ENCODE results near the gene GNG13. TPM values are rescaled to one million over a fixed set of nuclear protein-coding genes. Genes with fewer than 3 reads are reported as not detected.

Gene GNG13
- total and polyA plus RNA-seq, 2 experiments from 2014 or later: 0.29 TPM; not detected in 1

DNA sequence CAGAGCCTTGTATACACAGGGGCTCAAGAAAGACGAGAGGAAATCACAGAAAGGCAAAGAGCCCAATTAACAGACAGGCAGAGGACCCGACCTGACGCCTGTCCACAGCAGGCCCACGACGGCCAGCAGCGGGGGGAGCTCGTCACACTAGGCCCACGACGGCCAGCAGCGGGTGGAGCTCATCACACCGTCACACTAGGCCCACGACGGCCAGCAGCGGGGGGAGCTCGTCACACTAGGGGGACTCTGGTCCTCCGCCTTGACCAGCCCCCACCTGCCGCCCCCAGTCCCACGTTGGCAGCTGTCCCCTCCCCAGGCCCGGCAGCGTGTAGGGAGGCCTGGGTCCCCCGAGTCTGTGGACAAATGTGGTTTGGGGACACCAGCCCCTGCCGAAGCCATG, 23.7 kb upstream of the GNG13 start (continued):
- TF ChIP-seq ZNF114 (CRISPR knock-in tag; IDR thresholded peaks at IDR 0.05) (no peak), ZNF462 (CRISPR knock-in tag; IDR thresholded peaks at IDR 0.05) (no peak), EZH2phosphoT487 (IDR thresholded peaks at IDR 0.05; ENCODE audit: unreplicated experiment) (no peak), POLR2AphosphoS5 (IDR thresholded peaks at IDR 0.05; ENCODE audit: low read depth) (no peak)

DNA sequence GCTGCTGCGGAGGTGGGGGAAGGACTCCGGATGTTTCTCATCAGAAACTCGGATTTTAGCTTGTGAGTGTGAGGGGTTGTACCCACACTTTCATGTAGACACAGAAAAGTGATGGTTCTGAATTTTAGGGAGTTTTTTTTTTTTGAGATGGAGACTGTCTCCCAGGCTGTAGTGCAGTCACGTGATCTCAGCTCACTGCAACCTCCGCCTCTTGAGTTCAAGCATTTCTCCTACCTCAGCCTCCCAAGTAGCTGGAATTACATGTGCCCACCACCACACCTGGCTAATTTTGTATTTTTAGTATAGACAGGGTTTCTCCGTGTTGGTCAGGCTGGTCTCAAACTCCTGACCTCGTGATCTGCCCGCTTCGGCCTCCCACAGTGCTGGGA, 22.4 kb upstream of the GNG13 start:
- Histone ChIP-seq H2AFZ (no peak overlapping the region), H3K4me2 (no peak overlapping the region), H3K79me2 (replicated peaks; ENCODE audit: insufficient read depth) (no peaks in the 10 kb centered on the region), H3K36me3 (ENCODE audit: insufficient read depth) (no peaks in the 10 kb centered on the region), H3K9me2 (ENCODE audit: insufficient read depth) (no peaks in the 10 kb centered on the region), H3K4me3 (no peak overlapping the region), H3K27me3 (ENCODE audit: insufficient read depth) (no peaks in the 10 kb centered on the region), H3K27ac (ENCODE audit: low read depth) (no peak overlapping the region), H3K4me1 (ENCODE audit: insufficient read depth) (no peaks in the 10 kb centered on the region), H3F3A (replicated peaks; ENCODE audit: low read depth) (no peaks in the 10 kb centered on the region), H4K20me1 (replicated peaks; ENCODE audit: insufficient read depth) (no peaks in the 10 kb centered on the region)
- no peaks in the 10 kb centered on the region; the same call in 1 of the 3 replicates for H3K4me1 Mint-ChIP-seq
- H3K27ac Mint-ChIP-seq: no peak overlapping the region
- H3K36me3 Mint-ChIP-seq (ENCODE audit: low read depth): no peaks in the 10 kb centered on the region
- H3K9me3 Mint-ChIP-seq: no peaks in the 10 kb centered on the region
- DNase-seq (ENCODE audit: low spot score) (no peak), ATAC-seq (no peak)
- no peak overlapping the region for H3K4me3 Mint-ChIP-seq
- peaks cover 7% of the 10 kb centered on the region for H3K27me3 Mint-ChIP-seq (ENCODE audit: insufficient read depth, low read depth, poor library complexity)
- TF ChIP-seq ZNF114 (CRISPR knock-in tag; IDR thresholded peaks at IDR 0.05) (no peak), EZH2 (IDR thresholded peaks at IDR 0.05; ENCODE audit: low read depth, unreplicated experiment) (no peak), JUNB (IDR thresholded peaks at IDR 0.05; ENCODE audit: unreplicated experiment) (no peak), ZNF331 (CRISPR knock-in tag; IDR thresholded peaks at IDR 0.05; ENCODE audit: low read depth) (no peak), REST (IDR thresholded peaks at IDR 0.05; ENCODE audit: unreplicated experiment) (no peak), CREB1 (CRISPR knock-in tag; IDR thresholded peaks at IDR 0.05; ENCODE audit: low read depth) (no peak)
